ENCODE results near the gene OVCH1.

The OVCH1 gene

GRCh38 chr12:29517264-29517663, 19.8 kb upstream of the OVCH1 start:
- Mint-ChIP-seq H3K27ac (no peak overlapping the region), H3K4me1 (ENCODE audit: low read depth) (no peaks in the 10 kb centered on the region), H3K9me3 (no peaks in the 10 kb centered on the region), H3K27me3 (peaks cover 26% of the 10 kb centered on the region), H3K36me3 (ENCODE audit: low read depth) (no peaks in the 10 kb centered on the region), H3K4me3 (no peak overlapping the region)
- no peak for DNase-seq

- Mint-ChIP-seq H3K27ac (no peak overlapping the region), H3K4me3 (no peak overlapping the region), H3K36me3 (ENCODE audit: low read depth) (no peaks in the 10 kb centered on the region), H3K4me1 (ENCODE audit: low read depth) (no peaks in the 10 kb centered on the region), H3K9me3 (no peaks in the 10 kb centered on the region), H3K27me3 (peaks cover 26% of the 10 kb centered on the region)
- DNase-seq = no peak
Measured at GRCh38 chr12:29516431-29516875, 19.0 kb upstream of the OVCH1 start.

GRCh38 chr12:29510591-29511185, 13.2 kb upstream of the OVCH1 start:
- H3K27me3 Mint-ChIP-seq = peaks cover 38% of the 10 kb centered on the region
- DNase-seq = no peak
- no peaks in the 10 kb centered on the region for H3K9me3 Mint-ChIP-seq
- H3K36me3 Mint-ChIP-seq (ENCODE audit: low read depth) = no peaks in the 10 kb centered on the region
- no peak overlapping the region for H3K4me3 Mint-ChIP-seq
- H3K27ac Mint-ChIP-seq = no peak overlapping the region
- H3K4me1 Mint-ChIP-seq (ENCODE audit: low read depth) = no peaks in the 10 kb centered on the region

- H3K9me3 Mint-ChIP-seq = no peaks in the 10 kb centered on the region
- H3K27ac Mint-ChIP-seq = no peak overlapping the region
- no peaks in the 10 kb centered on the region for H3K36me3 Mint-ChIP-seq (ENCODE audit: low read depth)
- H3K4me3 Mint-ChIP-seq = no peak overlapping the region
- H3K27me3 Mint-ChIP-seq = peaks cover 27% of the 10 kb centered on the region
- DNase-seq = no peak
- no peaks in the 10 kb centered on the region for H3K4me1 Mint-ChIP-seq (ENCODE audit: low read depth)
Measured at GRCh38 chr12:29509503-29509902, 12.0 kb upstream of the OVCH1 start.

GRCh38 chr12:29508949-29509348, 11.5 kb upstream of the OVCH1 start:
- Mint-ChIP-seq H3K27ac (no peak overlapping the region), H3K36me3 (ENCODE audit: low read depth) (no peaks in the 10 kb centered on the region), H3K27me3 (peaks cover 21% of the 10 kb centered on the region), H3K9me3 (no peaks in the 10 kb centered on the region), H3K4me3 (no peak overlapping the region), H3K4me1 (ENCODE audit: low read depth) (no peaks in the 10 kb centered on the region)
- no peak for DNase-seq

GRCh38 chr12:29505122-29505521, 7.6 kb upstream of the OVCH1 start:
- Mint-ChIP-seq H3K4me1 (ENCODE audit: low read depth) (no peaks in the 10 kb centered on the region), H3K4me3 (no peak overlapping the region), H3K27ac (no peak overlapping the region), H3K36me3 (ENCODE audit: low read depth) (no peaks in the 10 kb centered on the region), H3K9me3 (no peaks in the 10 kb centered on the region), H3K27me3 (peaks cover 14% of the 10 kb centered on the region)
- no peak for DNase-seq

- Mint-ChIP-seq H3K4me3 (no peak overlapping the region), H3K9me3 (no peaks in the 10 kb centered on the region), H3K27ac (no peak overlapping the region), H3K27me3 (peaks cover 14% of the 10 kb centered on the region), H3K4me1 (ENCODE audit: low read depth) (no peaks in the 10 kb centered on the region), H3K36me3 (ENCODE audit: low read depth) (no peaks in the 10 kb centered on the region)
- DNase-seq = no peak
Measured at GRCh38 chr12:29503283-29503682, 5.8 kb upstream of the OVCH1 start.

- Mint-ChIP-seq H3K4me1 (ENCODE audit: low read depth) (no peaks in the 10 kb centered on the region), H3K36me3 (ENCODE audit: low read depth) (no peaks in the 10 kb centered on the region), H3K27me3 (peaks cover 5% of the 10 kb centered on the region), H3K27ac (no peak overlapping the region), H3K9me3 (no peaks in the 10 kb centered on the region), H3K4me3 (no peak overlapping the region)
- DNase-seq = no peak
Measured at GRCh38 chr12:29499235-29499634, 1.7 kb upstream of the OVCH1 start.

GRCh38 chr12:29492891-29493290, 4.6 kb downstream of the OVCH1 start:
- H3K9me3 Mint-ChIP-seq = no peaks in the 10 kb centered on the region
- no peaks in the 10 kb centered on the region for H3K36me3 Mint-ChIP-seq (ENCODE audit: low read depth)
- no peak overlapping the region for H3K4me3 Mint-ChIP-seq
- H3K4me1 Mint-ChIP-seq (ENCODE audit: low read depth) = no peaks in the 10 kb centered on the region
- peaks cover 23% of the 10 kb centered on the region for H3K27me3 Mint-ChIP-seq
- no peak for DNase-seq
- no peak overlapping the region for H3K27ac Mint-ChIP-seq

- H3K27me3 Mint-ChIP-seq = peaks cover 28% of the 10 kb centered on the region
Measured at GRCh38 chr12:29486972-29487371, 10.5 kb downstream of the OVCH1 start.

GRCh38 chr12:29463198-29463597, 34.3 kb downstream of the OVCH1 start:
- no peaks in the 10 kb centered on the region for H3K4me1 Mint-ChIP-seq (ENCODE audit: low read depth)
- H3K4me3 Mint-ChIP-seq = no peak overlapping the region
- H3K27me3 Mint-ChIP-seq = peaks cover 5% of the 10 kb centered on the region
- H3K36me3 Mint-ChIP-seq (ENCODE audit: low read depth) = no peaks in the 10 kb centered on the region
- H3K9me3 Mint-ChIP-seq = no peaks in the 10 kb centered on the region
- no peak overlapping the region for H3K27ac Mint-ChIP-seq
- no peak for DNase-seq

More at GRCh38 chr12:29486972-29487371, 10.5 kb downstream of the OVCH1 start:
- H3K4me1 Mint-ChIP-seq (ENCODE audit: low read depth) = no peaks in the 10 kb centered on the region
- no peak overlapping the region for H3K27ac Mint-ChIP-seq
- no peaks in the 10 kb centered on the region for H3K36me3 Mint-ChIP-seq (ENCODE audit: low read depth)
- no peaks in the 10 kb centered on the region for H3K9me3 Mint-ChIP-seq
- DNase-seq = no peak
- H3K4me3 Mint-ChIP-seq = no peak overlapping the region

- no peaks in the 10 kb centered on the region for H3K4me1 Mint-ChIP-seq (ENCODE audit: low read depth)
- H3K4me3 Mint-ChIP-seq = no peak overlapping the region
- H3K27ac Mint-ChIP-seq = no peak overlapping the region
- peaks cover 11% of the 10 kb centered on the region for H3K27me3 Mint-ChIP-seq
- no peak for DNase-seq
- no peaks in the 10 kb centered on the region for H3K9me3 Mint-ChIP-seq
- no peaks in the 10 kb centered on the region for H3K36me3 Mint-ChIP-seq (ENCODE audit: low read depth)
Measured at GRCh38 chr12:29460082-29460481, 37.4 kb downstream of the OVCH1 start.

- Mint-ChIP-seq H3K9me3 (no peaks in the 10 kb centered on the region), H3K4me1 (ENCODE audit: low read depth) (no peaks in the 10 kb centered on the region), H3K27me3 (peaks cover 25% of the 10 kb centered on the region), H3K27ac (no peak overlapping the region), H3K36me3 (ENCODE audit: low read depth) (no peaks in the 10 kb centered on the region), H3K4me3 (no peak overlapping the region)
- no peak for DNase-seq
Measured at GRCh38 chr12:29455087-29455486, 42.4 kb downstream of the OVCH1 start.

- no peak overlapping the region for H3K27ac Mint-ChIP-seq
- no peaks in the 10 kb centered on the region for H3K4me1 Mint-ChIP-seq (ENCODE audit: low read depth)
- H3K4me3 Mint-ChIP-seq = no peak overlapping the region
- DNase-seq = no peak
- H3K9me3 Mint-ChIP-seq = no peaks in the 10 kb centered on the region
- H3K36me3 Mint-ChIP-seq (ENCODE audit: low read depth) = no peaks in the 10 kb centered on the region
- peaks cover 36% of the 10 kb centered on the region for H3K27me3 Mint-ChIP-seq
Measured at GRCh38 chr12:29451888-29452287, 45.6 kb downstream of the OVCH1 start.

GRCh38 chr12:29448157-29448556, 49.3 kb downstream of the OVCH1 start:
- no peaks in the 10 kb centered on the region for H3K9me3 Mint-ChIP-seq
- no peaks in the 10 kb centered on the region for H3K36me3 Mint-ChIP-seq (ENCODE audit: low read depth)
- no peak overlapping the region for H3K4me3 Mint-ChIP-seq
- H3K27ac Mint-ChIP-seq = no peak overlapping the region
- no peak for DNase-seq
- no peaks in the 10 kb centered on the region for H3K4me1 Mint-ChIP-seq (ENCODE audit: low read depth)
- peaks cover 24% of the 10 kb centered on the region for H3K27me3 Mint-ChIP-seq
